ENCODE results near the gene GNAI3. TPM values are rescaled to one million over a fixed set of nuclear protein-coding genes. Genes with fewer than 3 reads are reported as not detected.

The GNAI3 gene
- total and polyA plus RNA-seq, 2 experiments from 2014 or later = 5.0 to 7.9 TPM

GRCh38 chr1:109661391-109661790 is 113.0 kb downstream of the GNAI3 start:
- no peak overlapping the region for H3K27ac ChIP-seq
- no peaks in the 10 kb centered on the region for H3K9me3 ChIP-seq (ENCODE audit: low read depth)
- peaks cover 5% of the 10 kb centered on the region for H3K36me3 ChIP-seq
- H3K27me3 ChIP-seq = no peaks in the 10 kb centered on the region
- TF ChIP-seq CTCF (IDR thresholded peaks at IDR 0.05; ENCODE audit: low read depth, low read length) = no peak
- H3K4me1 ChIP-seq (ENCODE audit: low read depth) = no peaks in the 10 kb centered on the region
- no peak for DNase-seq (ENCODE audit: low read depth in 1 of 2, low spot score in 1 of 2)
- no peak overlapping the region for H3K4me3 ChIP-seq

- no peak for DNase-seq (ENCODE audit: low read depth in 1 of 2, low spot score in 1 of 2)
- no peak for TF ChIP-seq CTCF (IDR thresholded peaks at IDR 0.05; ENCODE audit: low read depth, low read length)
- Histone ChIP-seq H3K9me3 (ENCODE audit: low read depth) (no peaks in the 10 kb centered on the region), H3K4me1 (ENCODE audit: low read depth) (no peaks in the 10 kb centered on the region), H3K36me3 (peaks cover 5% of the 10 kb centered on the region), H3K4me3 (no peak overlapping the region), H3K27me3 (no peaks in the 10 kb centered on the region), H3K27ac (no peak overlapping the region)
Observed at GRCh38 chr1:109664671-109665070, 116.3 kb downstream of the GNAI3 start.

- Histone ChIP-seq H3K36me3 (no peaks in the 10 kb centered on the region), H3K4me1 (ENCODE audit: low read depth) (no peaks in the 10 kb centered on the region), H3K27ac (no peak within 1 kb of the TSS), H3K4me3 (peak within 1 kb of the TSS; percentile 49), H3K27me3 (no peaks in the 10 kb centered on the region), H3K9me3 (ENCODE audit: low read depth) (no peaks in the 10 kb centered on the region)
- DNase-seq (ENCODE audit: low read depth in 1 of 2, low spot score in 1 of 2) = peak; percentile 93 to 95
- no peak for TF ChIP-seq CTCF (IDR thresholded peaks at IDR 0.05; ENCODE audit: low read depth, low read length)
Observed at GRCh38 chr1:109667452-109668122, 119.2 kb downstream of the GNAI3 start, which contains the start of gene GSTM2. Gene GSTM2, plus strand, starts transcription at chr1:109668057. Its CDS starts 59 bp downstream, at chr1:109668116.

Other genes starting within 250 kb of the GNAI3 start
- gene MYBPHL, start 241.6 kb upstream of the GNAI3 start, total RNA-seq = not detected in 2 replicates
- gene MYBPHL, start 241.6 kb upstream of the GNAI3 start, polyA plus RNA-seq = 0.57 TPM in 1 of 2 replicates, not detected in the other
- gene SORT1, start 150.7 kb upstream of the GNAI3 start, total RNA-seq = 25.0 and 25.9 TPM in 2 replicates
- 27.6 and 35.8 TPM in 2 replicates for gene SORT1, start 150.7 kb upstream of the GNAI3 start, polyA plus RNA-seq
- gene PSMA5, start 122.2 kb upstream of the GNAI3 start, total RNA-seq = 23.9 and 24.8 TPM in 2 replicates
- 96.6 and 103 TPM in 2 replicates for gene PSMA5, start 122.2 kb upstream of the GNAI3 start, polyA plus RNA-seq
- gene SYPL2, start 82.1 kb upstream of the GNAI3 start, total RNA-seq = 10.7 and 17.8 TPM in 2 replicates
- 17.0 and 27.3 TPM in 2 replicates for gene SYPL2, start 82.1 kb upstream of the GNAI3 start, polyA plus RNA-seq
- gene ATXN7L2, start 64.7 kb upstream of the GNAI3 start, total RNA-seq = 14.7 and 17.8 TPM in 2 replicates
- gene ATXN7L2, start 64.7 kb upstream of the GNAI3 start, polyA plus RNA-seq = 7.0 and 11.9 TPM in 2 replicates
- gene CYB561D1, start 54.5 kb upstream of the GNAI3 start, total RNA-seq = 5.3 and 7.2 TPM in 2 replicates
- 5.5 and 6.6 TPM in 2 replicates for gene CYB561D1, start 54.5 kb upstream of the GNAI3 start, polyA plus RNA-seq
- 10.5 and 11.2 TPM in 2 replicates for gene AMIGO1, start 38.9 kb upstream of the GNAI3 start, total RNA-seq
- 7.7 and 10.1 TPM in 2 replicates for gene AMIGO1, start 38.9 kb upstream of the GNAI3 start, polyA plus RNA-seq
- gene GPR61, start 8.7 kb upstream of the GNAI3 start, total RNA-seq = 1.9 and 3.3 TPM in 2 replicates
- gene GPR61, start 8.7 kb upstream of the GNAI3 start, polyA plus RNA-seq = 1.9 and 2.7 TPM in 2 replicates
- gene GNAT2, start 71.0 kb downstream of the GNAI3 start, total RNA-seq = not detected in 2 replicates
- gene GNAT2, start 71.0 kb downstream of the GNAI3 start, polyA plus RNA-seq = 0.22 TPM in 1 of 2 replicates, not detected in the other
- 72.8 and 116 TPM in 2 replicates for gene AMPD2, start 71.2 kb downstream of the GNAI3 start, total RNA-seq
- 47.9 and 53.2 TPM in 2 replicates for gene AMPD2, start 71.2 kb downstream of the GNAI3 start, polyA plus RNA-seq
- 53.5 and 65.3 TPM in 2 replicates for gene GSTM4, start 107.5 kb downstream of the GNAI3 start, total RNA-seq
- gene GSTM4, start 107.5 kb downstream of the GNAI3 start, polyA plus RNA-seq = 134 and 136 TPM in 2 replicates
- 55.2 and 78.5 TPM in 2 replicates for gene GSTM2, start 119.4 kb downstream of the GNAI3 start, total RNA-seq
- gene GSTM2, start 119.4 kb downstream of the GNAI3 start, polyA plus RNA-seq = 117 and 164 TPM in 2 replicates
- gene GSTM1, start 139.2 kb downstream of the GNAI3 start, total RNA-seq = 5.5 and 14.1 TPM in 2 replicates
- 10.7 and 33.1 TPM in 2 replicates for gene GSTM1, start 139.2 kb downstream of the GNAI3 start, polyA plus RNA-seq
- gene GSTM5, start 163.6 kb downstream of the GNAI3 start, total RNA-seq = 0.21 TPM in 1 of 2 replicates, not detected in the other
- not detected in 2 replicates for gene GSTM5, start 163.6 kb downstream of the GNAI3 start, polyA plus RNA-seq
- gene GSTM3, start 192.4 kb downstream of the GNAI3 start, total RNA-seq = 46.9 and 65.8 TPM in 2 replicates
- gene GSTM3, start 192.4 kb downstream of the GNAI3 start, polyA plus RNA-seq = 139 and 167 TPM in 2 replicates
- gene EPS8L3, start 215.3 kb downstream of the GNAI3 start, total RNA-seq = not detected in 2 replicates
- 0.28 TPM in 1 of 2 replicates, not detected in the other for gene EPS8L3, start 215.3 kb downstream of the GNAI3 start, polyA plus RNA-seq